ENCODE measurements around the gene C16orf86.

Gene C16orf86

GRCh38 chr16:67708368-67708771, 41.8 kb downstream of the C16orf86 start:
- H2AFZ ChIP-seq (ENCODE audit: insufficient read depth, low read length, poor library complexity): no peak overlapping the region
- H3K27me3 ChIP-seq (ENCODE audit: insufficient read depth, low read length): no peaks in the 10 kb centered on the region
- H3K4ac ChIP-seq (ENCODE audit: low read depth, low read length): no peak overlapping the region
- H4K8ac ChIP-seq (ENCODE audit: low read depth, low read length): no peak overlapping the region
- H4K12ac ChIP-seq (ENCODE audit: low read depth, low read length): no peak overlapping the region
- no peaks in the 10 kb centered on the region for H3K36me3 ChIP-seq (ENCODE audit: control insufficient read depth in 1 of 2, insufficient read depth in 2 of 2, low read length in 2 of 2)
- H3K79me2 ChIP-seq (ENCODE audit: control insufficient read depth, insufficient read depth, low read length, poor library complexity): no peaks in the 10 kb centered on the region
- no peak overlapping the region for H3K4me2 ChIP-seq (ENCODE audit: low read length)
- H4K91ac ChIP-seq (ENCODE audit: low read depth, low read length): no peak overlapping the region
- no peak overlapping the region for H3K9ac ChIP-seq (ENCODE audit: low read length)
- H3K4me1 ChIP-seq (ENCODE audit: control insufficient read depth in 1 of 2, insufficient read depth in 2 of 2, low read length in 2 of 2): peaks cover 0 to 5% of the 10 kb centered on the region in 2 experiments
- no peak overlapping the region for H3K18ac ChIP-seq (ENCODE audit: low read length)
- no peak overlapping the region for H3K27ac ChIP-seq (ENCODE audit: low read depth, low read length)
- no peaks in the 10 kb centered on the region for H3K9me3 ChIP-seq (ENCODE audit: insufficient read depth, low read depth, low read length)
- H3K14ac ChIP-seq (ENCODE audit: low read length): no peak overlapping the region
- WGBS (ENCODE audit: extremely low coverage, insufficient coverage, insufficient read length): no CpG with 5 or more reads among the region's 2 CpGs
- no peak overlapping the region for H3K23ac ChIP-seq (ENCODE audit: low read length)
- no peak overlapping the region for H2BK12ac ChIP-seq (ENCODE audit: low read length)
- H3K4me3 ChIP-seq (ENCODE audit: low read depth, low read length): no peak overlapping the region
- no peak for DNase-seq
- H2AK5ac ChIP-seq (ENCODE audit: low read length): no peak overlapping the region
- no peaks in the 10 kb centered on the region for H3K79me1 ChIP-seq (ENCODE audit: low read length)
- H2BK120ac ChIP-seq (ENCODE audit: insufficient read depth, low read length, poor library complexity): no peak overlapping the region
- H2BK5ac ChIP-seq (ENCODE audit: low read depth, low read length, poor library complexity): no peak overlapping the region

GRCh38 chr16:67709050-67709449, 42.4 kb downstream of the C16orf86 start:
- Histone ChIP-seq H3K27me3 (ENCODE audit: insufficient read depth, low read length) (no peaks in the 10 kb centered on the region), H3K9me3 (ENCODE audit: insufficient read depth, low read depth, low read length) (no peaks in the 10 kb centered on the region), H2BK5ac (ENCODE audit: low read depth, low read length, poor library complexity) (no peak overlapping the region), H3K23ac (ENCODE audit: low read length) (no peak overlapping the region), H4K12ac (ENCODE audit: low read depth, low read length) (no peak overlapping the region), H3K4me3 (ENCODE audit: low read depth, low read length) (no peak overlapping the region), H3K4me1 (ENCODE audit: control insufficient read depth in 1 of 2, insufficient read depth in 2 of 2, low read length in 2 of 2) (peaks cover 0 to 5% of the 10 kb centered on the region in 2 experiments), H3K4ac (ENCODE audit: low read depth, low read length) (no peak overlapping the region), H3K4me2 (ENCODE audit: low read length) (no peak overlapping the region), H4K91ac (ENCODE audit: low read depth, low read length) (no peak overlapping the region), H4K8ac (ENCODE audit: low read depth, low read length) (no peak overlapping the region), H3K79me2 (ENCODE audit: control insufficient read depth, insufficient read depth, low read length, poor library complexity) (no peaks in the 10 kb centered on the region), H2AFZ (ENCODE audit: insufficient read depth, low read length, poor library complexity) (no peak overlapping the region), H2BK120ac (ENCODE audit: insufficient read depth, low read length, poor library complexity) (no peak overlapping the region), H3K14ac (ENCODE audit: low read length) (no peak overlapping the region), H3K9ac (ENCODE audit: low read length) (no peak overlapping the region), H3K36me3 (ENCODE audit: control insufficient read depth in 1 of 2, insufficient read depth in 2 of 2, low read length in 2 of 2) (no peaks in the 10 kb centered on the region), H2BK12ac (ENCODE audit: low read length) (no peak overlapping the region), H3K79me1 (ENCODE audit: low read length) (no peaks in the 10 kb centered on the region), H3K18ac (ENCODE audit: low read length) (no peak overlapping the region), H3K27ac (ENCODE audit: low read depth, low read length) (no peak overlapping the region), H2AK5ac (ENCODE audit: low read length) (no peak overlapping the region)
- no peak for DNase-seq
- no CpG with 5 or more reads among the region's 1 CpG for WGBS (ENCODE audit: extremely low coverage, insufficient coverage, insufficient read length)

GRCh38 chr16:67710607-67711006, 44.0 kb downstream of the C16orf86 start:
- Histone ChIP-seq H3K27me3 (ENCODE audit: insufficient read depth, low read length) (no peaks in the 10 kb centered on the region), H3K79me2 (ENCODE audit: control insufficient read depth, insufficient read depth, low read length, poor library complexity) (no peaks in the 10 kb centered on the region), H3K4me3 (ENCODE audit: low read depth, low read length) (no peak overlapping the region), H3K9ac (ENCODE audit: low read length) (no peak overlapping the region), H4K12ac (ENCODE audit: low read depth, low read length) (no peak overlapping the region), H3K4me1 (ENCODE audit: control insufficient read depth in 1 of 2, insufficient read depth in 2 of 2, low read length in 2 of 2) (peaks cover 0 to 5% of the 10 kb centered on the region in 2 experiments), H4K8ac (ENCODE audit: low read depth, low read length) (no peak overlapping the region), H3K79me1 (ENCODE audit: low read length) (no peaks in the 10 kb centered on the region), H3K23ac (ENCODE audit: low read length) (no peak overlapping the region), H2BK12ac (ENCODE audit: low read length) (no peak overlapping the region), H3K14ac (ENCODE audit: low read length) (no peak overlapping the region), H2BK120ac (ENCODE audit: insufficient read depth, low read length, poor library complexity) (no peak overlapping the region), H2AFZ (ENCODE audit: insufficient read depth, low read length, poor library complexity) (no peak overlapping the region), H2AK5ac (ENCODE audit: low read length) (no peak overlapping the region), H3K9me3 (ENCODE audit: insufficient read depth, low read depth, low read length) (no peaks in the 10 kb centered on the region), H3K18ac (ENCODE audit: low read length) (no peak overlapping the region), H4K91ac (ENCODE audit: low read depth, low read length) (no peak overlapping the region), H2BK5ac (ENCODE audit: low read depth, low read length, poor library complexity) (no peak overlapping the region), H3K27ac (ENCODE audit: low read depth, low read length) (no peak overlapping the region), H3K36me3 (ENCODE audit: control insufficient read depth in 1 of 2, insufficient read depth in 2 of 2, low read length in 2 of 2) (no peaks in the 10 kb centered on the region), H3K4me2 (ENCODE audit: low read length) (no peak overlapping the region), H3K4ac (ENCODE audit: low read depth, low read length) (no peak overlapping the region)
- no peak for DNase-seq
- no CpG with 5 or more reads among the region's 6 CpGs for WGBS (ENCODE audit: extremely low coverage, insufficient coverage, insufficient read length)

GRCh38 chr16:67713647-67714273, 47.1 kb downstream of the C16orf86 start:
- no peak overlapping the region for H3K27ac ChIP-seq (ENCODE audit: low read depth, low read length)
- H4K12ac ChIP-seq (ENCODE audit: low read depth, low read length): no peak overlapping the region
- H4K91ac ChIP-seq (ENCODE audit: low read depth, low read length): no peak overlapping the region
- H3K14ac ChIP-seq (ENCODE audit: low read length): no peak overlapping the region
- peaks cover 0 to 6% of the 10 kb centered on the region in 2 experiments for H3K4me1 ChIP-seq (ENCODE audit: control insufficient read depth in 1 of 2, insufficient read depth in 2 of 2, low read length in 2 of 2)
- H4K8ac ChIP-seq (ENCODE audit: low read depth, low read length): no peak overlapping the region
- H3K18ac ChIP-seq (ENCODE audit: low read length): no peak overlapping the region
- H2AK5ac ChIP-seq (ENCODE audit: low read length): no peak overlapping the region
- no peaks in the 10 kb centered on the region for H3K36me3 ChIP-seq (ENCODE audit: control insufficient read depth in 1 of 2, insufficient read depth in 2 of 2, low read length in 2 of 2)
- H3K9me3 ChIP-seq (ENCODE audit: insufficient read depth, low read depth, low read length): no peaks in the 10 kb centered on the region
- H2BK12ac ChIP-seq (ENCODE audit: low read length): no peak overlapping the region
- H3K9ac ChIP-seq (ENCODE audit: low read length): no peak overlapping the region
- no peaks in the 10 kb centered on the region for H3K27me3 ChIP-seq (ENCODE audit: insufficient read depth, low read length)
- no peak for DNase-seq
- H3K4ac ChIP-seq (ENCODE audit: low read depth, low read length): no peak overlapping the region
- H3K79me2 ChIP-seq (ENCODE audit: control insufficient read depth, insufficient read depth, low read length, poor library complexity): peaks cover 4% of the 10 kb centered on the region
- H2BK120ac ChIP-seq (ENCODE audit: insufficient read depth, low read length, poor library complexity): no peak overlapping the region
- peaks cover 2% of the 10 kb centered on the region for H3K79me1 ChIP-seq (ENCODE audit: low read length)
- no CpG with 5 or more reads among the region's 5 CpGs for WGBS (ENCODE audit: extremely low coverage, insufficient coverage, insufficient read length)
- H3K4me2 ChIP-seq (ENCODE audit: low read length): no peak overlapping the region
- H2BK5ac ChIP-seq (ENCODE audit: low read depth, low read length, poor library complexity): no peak overlapping the region
- no peak overlapping the region for H3K4me3 ChIP-seq (ENCODE audit: low read depth, low read length)
- H3K23ac ChIP-seq (ENCODE audit: low read length): no peak overlapping the region
- no peak overlapping the region for H2AFZ ChIP-seq (ENCODE audit: insufficient read depth, low read length, poor library complexity)
